Measurements from ENCODE around the gene ZNF714. TPM values are rescaled to one million over a fixed set of nuclear protein-coding genes. Genes with fewer than 3 reads are reported as not detected.

Gene ZNF714
- total and polyA plus RNA-seq, 2 donors: 5.0 to 14.6 TPM

- no peaks in the 10 kb centered on the region for H3K9me3 ChIP-seq (ENCODE audit: control insufficient read depth in 2 of 2, insufficient read depth in 1 of 2, low read length in 1 of 2)
- H3K36me3 ChIP-seq (ENCODE audit: control insufficient read depth in 2 of 2, insufficient read depth in 2 of 2, low read length in 1 of 2): peaks cover 14 to 36% of the 10 kb centered on the region in 2 donors
- no peak overlapping the region for H3K27ac ChIP-seq (ENCODE audit: low read depth in 1 of 2, low read length in 1 of 2)
- H3K4me1 ChIP-seq (ENCODE audit: control insufficient read depth in 2 of 2, insufficient read depth in 2 of 2, low read length in 2 of 2): no peaks in the 10 kb centered on the region
- DNase-seq (ENCODE audit: low read depth in 6 of 9, low spot score in 9 of 9): no peak
- WGBS: 92% methylated on average over 2 of the region's 2 CpGs
- H3K27me3 ChIP-seq (ENCODE audit: control insufficient read depth in 2 of 2, insufficient read depth in 1 of 2, low read length in 1 of 2): no peaks in the 10 kb centered on the region
- H3K4me3 ChIP-seq (ENCODE audit: low read length in 2 of 2): no peak overlapping the region
Measured at GRCh38 chr19:21166436-21166835, 84.4 kb downstream of the ZNF714 start.

Other genes with a start within 250 kb of the ZNF714 start
- 15.8 TPM for gene ZNF85, start 159.0 kb upstream of the ZNF714 start, total RNA-seq
- 19.3 TPM for gene ZNF85, start 159.0 kb upstream of the ZNF714 start, polyA plus RNA-seq
- 15.0 TPM for gene ZNF430, start 61.5 kb upstream of the ZNF714 start, total RNA-seq
- 7.2 TPM for gene ZNF430, start 61.5 kb upstream of the ZNF714 start, polyA plus RNA-seq
- gene ZNF431, start 59.8 kb downstream of the ZNF714 start, total RNA-seq: 16.4 TPM
- gene ZNF431, start 59.8 kb downstream of the ZNF714 start, polyA plus RNA-seq: 18.6 TPM
- 14.4 TPM for gene ZNF708, start 247.2 kb downstream of the ZNF714 start, total RNA-seq
- gene ZNF708, start 247.2 kb downstream of the ZNF714 start, polyA plus RNA-seq: 11.6 TPM

Data from thymus (tissue), 11 donors.